Aorta (tissue), 5 donors: ENCODE measurements around the gene RXRA. TPM values are rescaled to one million over a fixed set of nuclear protein-coding genes. Genes with fewer than 3 reads are reported as not detected.
"Not testable (repeated sequence)": the region's sequence is repeated elsewhere in the genome, so short reads cannot be mapped to it uniquely, and the experiment has no call there.

Experiments
- ATAC-seq: fragments of 200-7000 bp; cut with Tn5 transposase; one replicate; pipeline ENCODE4 v1.9.1; 2022; ENCODE audit warnings: moderate library complexity; ENCODE audit not compliant: low FRiP score
- DNase-seq, 2 donors: peaks; one replicate each; pipeline ENCODE4 v3.0.0-alpha.2; 2020
- H3K27ac ChIP-seq, 2 donors: one replicate each; pipeline ENCODE4 v1.5.1; 2013; ENCODE audit warnings: low read length in 2 of 2, mild to moderate bottlenecking in 2 of 2, moderate library complexity in 2 of 2, control low read depth in 1 of 2, inconsistent platforms in 1 of 2, low read depth in 1 of 2
- H3K27me3 ChIP-seq, 2 donors: one replicate each; pipeline ENCODE4 v1.6.1; 2013; ENCODE audit warnings: control low read depth in 1 of 2, low read length in 1 of 2, mild to moderate bottlenecking in 1 of 2, moderate library complexity in 1 of 2; ENCODE audit not compliant: insufficient read depth in 2 of 2, control insufficient read depth in 1 of 2
- H3K36me3 ChIP-seq, 2 donors: one replicate each; pipeline ENCODE4 v1.6.1; 2013; ENCODE audit warnings: control low read depth in 1 of 2, low read length in 1 of 2, mild to moderate bottlenecking in 1 of 2; ENCODE audit not compliant: insufficient read depth in 2 of 2, control insufficient read depth in 1 of 2
- H3K4me1 ChIP-seq, 2 donors: one replicate each; pipeline ENCODE4 v1.6.1; 2013; ENCODE audit warnings: low read length in 2 of 2, control low read depth in 1 of 2, mild to moderate bottlenecking in 1 of 2, moderate library complexity in 1 of 2; ENCODE audit not compliant: insufficient read depth in 2 of 2, control insufficient read depth in 1 of 2
- H3K4me3 ChIP-seq, 2 donors: one replicate each; pipeline ENCODE4 v1.5.1; 2013; ENCODE audit warnings: low read length in 2 of 2, control low read depth in 1 of 2, mild to moderate bottlenecking in 1 of 2
- H3K9me3 ChIP-seq: one replicate; pipeline ENCODE4 v1.6.1; 2013; ENCODE audit warnings: mild to moderate bottlenecking, low read length; ENCODE audit not compliant: control insufficient read depth
- WGBS, 2 donors: extraction: QIAGEN DNeasy Blood & Tissue Kit; methylation state at CpG; one replicate each; pipeline ENCODE4 v1.1.7; 2013; 5-methylcytosine and 5-hydroxymethylcytosine counted together
- intact Hi-C, 2 donors: fragments of 100-400 bp; cut with DNase I; formaldehyde crosslinking; loops; one replicate each; pipeline versions ENCODE4 v1.14.2 to v1.15.0; 2022
- polyA plus RNA-seq, 2 donors: library from polyadenylated mRNA; stranded (reverse); fragments of 200-250 nt; gene quantifications; one replicate each; pipeline ENCODE4 v1.2.3, GENCODE V29; 2013
- total RNA-seq, 2 donors: library from RNA; stranded (reverse); fragmentation: NEBNext Ultra II Directional; extraction: Animal tissue kit (Norgen Biotek cat#: 25700); gene quantifications; one replicate each; pipeline ENCODE4 v1.2.1, GENCODE V29; 2021
- donor health status: healthy with polysubstance abuse.
- donor health status: Bipolar disorder and iron deficiency.
- donor health status: DM: no; HTN: no; CAD: no.
- donor health status: DM: no; HTN: no; CAD: no.
- donor health status: DM: yes; HTN: yes; CAD: no.

The RXRA gene
- total and polyA plus RNA-seq, 4 donors = 17.7 to 67.8 (median 32.7) TPM

DNA sequence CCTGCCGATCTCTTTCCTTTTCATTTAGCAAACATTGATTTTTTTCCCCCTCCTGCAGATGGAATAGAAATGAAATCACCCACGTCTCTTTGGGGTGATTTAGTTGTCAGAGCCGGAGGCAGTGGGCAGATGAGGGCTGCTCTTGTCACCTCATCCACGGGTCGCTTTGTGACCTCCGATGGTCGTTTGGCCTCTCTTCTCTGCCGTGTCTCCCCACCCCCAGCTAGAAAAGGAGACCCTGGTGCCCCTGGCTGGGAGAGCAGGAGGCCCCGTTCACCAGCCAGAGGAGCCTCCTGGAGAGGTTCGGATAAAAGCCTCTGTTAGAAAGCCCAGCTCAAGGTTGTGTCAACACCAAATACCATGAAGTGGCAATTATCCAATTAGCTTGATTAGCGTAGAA, 21.6 kb upstream of the RXRA start:
- H3K27me3 ChIP-seq = no peaks in the 10 kb centered on the region
- intact Hi-C loops = no loop called here
- no peaks in the 10 kb centered on the region for H3K36me3 ChIP-seq
- no peak overlapping the region for H3K27ac ChIP-seq
- no peaks in the 10 kb centered on the region for H3K9me3 ChIP-seq
- DNase-seq = peak; percentile 17 to 40
- no peak for ATAC-seq
- no peaks in the 10 kb centered on the region for H3K4me1 ChIP-seq
- 82% methylated on average over 11 of the region's 11 CpGs for WGBS, 2 donors
- no peak overlapping the region for H3K4me3 ChIP-seq

GRCh38 chr9:134305533-134305932, 20.7 kb upstream of the RXRA start:
- no peaks in the 10 kb centered on the region for H3K9me3 ChIP-seq
- H3K36me3 ChIP-seq = no peaks in the 10 kb centered on the region
- no peak for ATAC-seq
- 98 to 100% methylated on average over 1 of the region's 1 CpG for WGBS, 2 donors
- no peaks in the 10 kb centered on the region for H3K4me1 ChIP-seq
- intact Hi-C loops = no loop called here
- no peak overlapping the region for H3K27ac ChIP-seq
- no peaks in the 10 kb centered on the region for H3K27me3 ChIP-seq
- no peak for DNase-seq
- H3K4me3 ChIP-seq = no peak overlapping the region

DNA sequence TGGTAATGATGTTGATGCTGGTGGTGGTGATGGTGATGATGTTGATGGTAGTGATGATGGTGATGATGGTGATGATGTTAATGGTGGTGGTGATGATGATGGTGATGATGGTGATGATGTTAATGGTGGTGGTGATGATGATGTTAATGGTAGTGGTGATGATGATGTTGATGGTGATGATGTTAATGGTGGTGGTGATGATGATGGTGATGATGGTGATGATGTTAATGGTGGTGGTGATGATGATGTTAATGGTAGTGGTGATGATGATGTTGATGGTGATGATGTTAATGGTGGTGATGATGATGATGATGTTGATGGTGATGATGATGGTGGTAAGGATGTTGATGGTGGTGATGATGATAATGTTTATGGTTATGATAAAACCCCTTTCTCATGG, 20.2 kb upstream of the RXRA start:
- DNase-seq, H3K27ac ChIP-seq, H3K4me3 ChIP-seq, H3K36me3 ChIP-seq, H3K4me1 ChIP-seq, intact Hi-C loops, H3K9me3 ChIP-seq, ATAC-seq, H3K27me3 ChIP-seq: not testable (repeated sequence)

- WGBS, 2 donors = 90 to 93% methylated on average over 15 of the region's 15 CpGs
- no peak overlapping the region for H3K4me3 ChIP-seq
- intact Hi-C loops = no loop called here
- H3K9me3 ChIP-seq = no peaks in the 10 kb centered on the region
- no peaks in the 10 kb centered on the region for H3K27me3 ChIP-seq
- no peak overlapping the region for H3K27ac ChIP-seq
- ATAC-seq = no peak
- no peaks in the 10 kb centered on the region for H3K4me1 ChIP-seq
- peak; percentile 23 to 47 for DNase-seq
- H3K36me3 ChIP-seq = no peaks in the 10 kb centered on the region
Measured at GRCh38 chr9:134306636-134307600, 19.3 kb upstream of the RXRA start.

DNA sequence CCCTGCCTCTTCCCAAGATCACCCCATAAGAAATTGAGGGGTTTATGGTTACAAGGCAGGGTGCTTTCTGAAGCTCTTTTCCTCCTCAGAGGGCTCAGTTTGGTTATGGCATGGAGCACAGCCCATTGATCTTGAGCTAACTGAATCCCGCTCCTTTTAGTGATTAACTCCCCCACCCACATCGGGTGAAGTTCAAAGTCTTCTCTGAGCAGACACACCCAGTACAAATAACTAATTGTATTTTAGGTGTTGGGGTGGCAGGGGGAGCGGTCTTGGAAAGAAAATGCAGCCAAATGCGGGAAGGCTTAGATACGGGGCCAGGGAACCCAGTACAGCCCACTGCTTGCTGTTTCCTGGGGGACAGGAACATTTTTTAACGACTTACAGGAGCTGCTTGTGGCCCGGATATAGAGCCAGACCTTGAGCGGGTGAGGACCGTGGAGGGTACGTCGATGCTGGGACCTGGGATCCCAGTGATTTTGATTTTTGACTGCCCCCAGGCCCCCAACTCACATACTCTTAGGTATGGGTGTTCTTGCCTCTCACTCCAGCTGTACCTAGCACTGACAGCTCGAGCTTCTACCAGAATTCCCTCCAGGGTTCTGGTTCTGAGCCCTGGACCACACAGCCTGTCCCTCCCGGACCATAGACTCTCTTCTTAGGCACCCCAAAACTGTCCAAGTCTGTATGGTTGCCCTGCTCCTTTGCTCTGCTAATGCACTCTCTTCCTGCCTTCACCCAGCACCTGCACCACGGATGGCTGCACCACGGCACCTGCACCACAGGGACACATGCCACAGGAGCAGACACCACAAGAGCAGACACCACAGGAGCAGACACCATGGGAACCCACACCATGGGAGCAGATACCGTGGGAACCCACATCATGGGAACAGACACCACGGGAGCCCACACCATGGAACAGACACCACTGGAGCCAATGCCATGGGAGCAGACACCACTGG, 18.3 kb upstream of the RXRA start:
- no peak overlapping the region for H3K4me3 ChIP-seq
- DNase-seq = peak; percentile 21 to 51
- H3K4me1 ChIP-seq = no peaks in the 10 kb centered on the region
- no peak for ATAC-seq
- H3K27ac ChIP-seq = no peak overlapping the region
- no peaks in the 10 kb centered on the region for H3K36me3 ChIP-seq
- intact Hi-C loops = no loop called here
- 91% methylated on average over 17 of the region's 17 CpGs for WGBS, 2 donors
- no peaks in the 10 kb centered on the region for H3K9me3 ChIP-seq
- H3K27me3 ChIP-seq = no peaks in the 10 kb centered on the region

- H3K4me3 ChIP-seq, ATAC-seq, intact Hi-C loops, H3K36me3 ChIP-seq, H3K9me3 ChIP-seq, H3K4me1 ChIP-seq, H3K27me3 ChIP-seq, H3K27ac ChIP-seq: not testable (repeated sequence)
- DNase-seq = peak; percentile 34 to 66
- WGBS, 2 donors = 91 to 93% methylated on average over 14 of the region's 14 CpGs
Measured at GRCh38 chr9:134308639-134309220, 17.5 kb upstream of the RXRA start.

DNA sequence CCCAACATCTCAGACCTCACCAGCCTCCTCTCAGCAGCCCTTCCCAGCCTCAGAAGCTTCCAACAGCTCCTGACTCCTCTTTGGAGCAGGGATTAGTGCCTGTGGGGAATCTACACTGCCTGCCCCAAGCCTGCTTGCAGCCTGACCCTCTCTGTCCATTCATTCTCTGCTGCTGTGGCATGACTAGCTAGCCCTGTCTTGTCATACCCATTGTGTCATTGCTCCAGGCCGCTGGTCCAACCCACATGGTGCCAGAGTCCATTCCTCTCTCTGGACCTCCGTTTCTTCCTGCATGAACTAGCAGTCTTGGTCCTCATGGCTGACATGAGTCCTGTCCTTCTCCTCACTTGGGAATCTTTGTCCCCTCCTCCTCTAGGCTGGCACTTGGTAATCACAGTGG, 12.8 kb upstream of the RXRA start:
- intact Hi-C loops = no loop called here
- Histone ChIP-seq H3K4me1 (no peaks in the 10 kb centered on the region), H3K27ac (no peak overlapping the region), H3K36me3 (no peaks in the 10 kb centered on the region), H3K9me3 (peaks cover 4% of the 10 kb centered on the region), H3K27me3 (no peaks in the 10 kb centered on the region), H3K4me3 (no peak overlapping the region)
- ATAC-seq (no peak), DNase-seq (peak; percentile 17 to 32)
- WGBS, 2 donors = 87 to 94% methylated on average over 2 of the region's 2 CpGs

GRCh38 chr9:134314039-134314949, 12.0 kb upstream of the RXRA start:
- intact Hi-C loops = no loop called here
- no peaks in the 10 kb centered on the region for H3K4me1 ChIP-seq
- DNase-seq = peak; percentile 33 to 69
- H3K36me3 ChIP-seq = no peaks in the 10 kb centered on the region
- H3K4me3 ChIP-seq = no peak overlapping the region
- no peak for ATAC-seq
- WGBS, 2 donors = 96 to 97% methylated on average over 20 of the region's 20 CpGs
- H3K27ac ChIP-seq = no peak overlapping the region
- no peaks in the 10 kb centered on the region for H3K27me3 ChIP-seq
- H3K9me3 ChIP-seq = peaks cover 4% of the 10 kb centered on the region
